Central memory CD8-positive, alpha-beta T cell (primary cell): ENCODE measurements around the gene SRRM5.
"Not testable (repeated sequence)": the region's sequence is repeated elsewhere in the genome, so short reads cannot be mapped to it uniquely, and the experiment has no call there.

Experiments used
- ATAC-seq: fragments of 150-1000 bp; cut with Tn5 transposase; replicated peaks from 2 replicates; pipeline ENCODE4 v1.10.0; 2022; ENCODE audit warnings: mild to moderate bottlenecking, moderate FRiP score, moderate number of reproducible peaks; ENCODE audit not compliant: poor library complexity, severe bottlenecking; ENCODE audit errors: extremely low read depth
- DNase-seq, 2 donors: peaks; one replicate each; pipeline ENCODE4 v3.0.0; 2021; ENCODE audit warnings: low spot score in 2 of 2
- H3K27ac Mint-ChIP-seq: one replicate; pipeline ENCODE4 v1.8.0; 2022; ENCODE audit warnings: low read depth, mild to moderate bottlenecking, moderate library complexity, mixed read lengths
- H3K27me3 Mint-ChIP-seq: one replicate; pipeline ENCODE4 v1.8.0; 2022; ENCODE audit warnings: mixed read lengths
- H3K36me3 Mint-ChIP-seq: one replicate; pipeline ENCODE4 v1.8.0; 2022; ENCODE audit warnings: mild to moderate bottlenecking, moderate library complexity, mixed read lengths; ENCODE audit not compliant: insufficient read depth
- H3K4me1 Mint-ChIP-seq: one replicate; pipeline ENCODE4 v1.8.0; 2022; ENCODE audit warnings: mixed read lengths
- H3K4me3 Mint-ChIP-seq: one replicate; pipeline ENCODE4 v1.8.0; 2022; ENCODE audit warnings: mild to moderate bottlenecking, moderate library complexity, mixed read lengths
- H3K9me3 Mint-ChIP-seq: one replicate; pipeline ENCODE4 v1.8.0; 2022; ENCODE audit warnings: mixed read lengths

Gene SRRM5

DNA sequence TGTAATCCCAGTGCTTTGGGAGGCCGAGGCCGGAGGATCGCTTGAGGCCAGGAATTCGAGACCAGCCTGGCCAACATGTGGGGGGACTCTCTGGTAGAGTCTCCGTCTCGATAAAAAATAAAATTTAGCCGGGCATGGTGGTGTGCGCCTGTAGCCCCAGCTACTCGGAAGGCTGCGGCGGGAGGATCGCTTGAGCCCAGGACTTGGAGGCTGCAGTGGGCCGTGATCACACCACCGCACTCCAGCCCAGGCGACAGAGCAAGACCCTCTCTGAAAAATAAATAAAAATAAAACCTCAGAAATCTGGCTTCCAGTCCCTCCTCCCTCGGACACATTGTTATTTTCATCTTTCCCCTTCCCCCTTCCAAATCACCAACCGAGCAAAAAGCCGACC lies 16.3 kb upstream of the SRRM5 start:
- DNase-seq, result no peak
- peaks cover 34% of the 10 kb centered on the region for H3K36me3 Mint-ChIP-seq
- H3K27me3 Mint-ChIP-seq, result no peaks in the 10 kb centered on the region

GRCh38 chr19:43595999-43596841 lies 15.7 kb upstream of the SRRM5 start, which contains the start of the genes IRGQ and ZNF576:
Gene IRGQ (minus strand): TSS chr19:43596134. CDS start chr19:43595338, 796 bp downstream.
Gene ZNF576 (plus strand): TSS chr19:43596595. CDS start chr19:43597109, 514 bp downstream.
- DNase-seq, result peak; percentile 99
- peak within 1 kb of the TSS; percentile 94 for H3K4me3 Mint-ChIP-seq
- peak; percentile 67 for ATAC-seq
- no peaks in the 10 kb centered on the region for H3K27me3 Mint-ChIP-seq
- peaks cover 54% of the 10 kb centered on the region for H3K4me1 Mint-ChIP-seq
- peaks cover 30% of the 10 kb centered on the region for H3K36me3 Mint-ChIP-seq
- H3K9me3 Mint-ChIP-seq, result no peaks in the 10 kb centered on the region
- H3K27ac Mint-ChIP-seq, result peak within 1 kb of the TSS; percentile 99

More for the DNA sequence above, 16.3 kb upstream of the SRRM5 start:
- peak; percentile 25 for ATAC-seq
- Mint-ChIP-seq H3K4me1 (peaks cover 58% of the 10 kb centered on the region), H3K4me3 (peak overlapping the region; percentile 94), H3K9me3 (no peaks in the 10 kb centered on the region), H3K27ac (peak overlapping the region; percentile 99)

GRCh38 chr19:43596842-43597461 lies 14.9 kb upstream of the SRRM5 start:
- H3K4me1 Mint-ChIP-seq, result peaks cover 59% of the 10 kb centered on the region
- H3K9me3 Mint-ChIP-seq, result no peaks in the 10 kb centered on the region
- peaks cover 35% of the 10 kb centered on the region for H3K36me3 Mint-ChIP-seq
- DNase-seq (no peak), ATAC-seq (no peak)
- peak overlapping the region; percentile 99 for H3K27ac Mint-ChIP-seq
- peak overlapping the region; percentile 94 for H3K4me3 Mint-ChIP-seq
- no peaks in the 10 kb centered on the region for H3K27me3 Mint-ChIP-seq

DNA sequence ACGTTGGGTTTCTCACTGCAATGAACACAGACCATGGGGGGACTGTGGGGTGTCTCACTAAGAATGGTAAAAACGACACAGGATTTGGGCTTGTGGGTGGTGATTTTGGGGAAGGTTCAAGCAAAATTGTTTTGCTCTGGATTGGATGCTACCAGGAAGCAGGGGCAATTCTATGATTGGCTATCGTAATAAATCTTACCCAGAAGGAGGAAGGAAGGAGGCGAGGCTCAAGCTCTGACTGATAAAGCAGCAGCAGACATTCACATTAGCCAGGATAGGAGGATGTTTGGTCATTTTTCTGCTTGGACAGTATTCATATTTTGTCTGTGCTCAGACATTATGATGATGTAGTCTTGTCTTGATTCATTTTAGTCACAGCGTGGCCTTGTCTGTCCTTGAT lies 14.0 kb upstream of the SRRM5 start:
- ATAC-seq (no peak), DNase-seq (no peak)
- peak overlapping the region; percentile 94 for H3K4me3 Mint-ChIP-seq
- H3K27ac Mint-ChIP-seq, result peak overlapping the region; percentile 50
- no peaks in the 10 kb centered on the region for H3K9me3 Mint-ChIP-seq
- H3K27me3 Mint-ChIP-seq, result no peaks in the 10 kb centered on the region
- H3K4me1 Mint-ChIP-seq, result peaks cover 56% of the 10 kb centered on the region
- H3K36me3 Mint-ChIP-seq, result peaks cover 35% of the 10 kb centered on the region

DNA sequence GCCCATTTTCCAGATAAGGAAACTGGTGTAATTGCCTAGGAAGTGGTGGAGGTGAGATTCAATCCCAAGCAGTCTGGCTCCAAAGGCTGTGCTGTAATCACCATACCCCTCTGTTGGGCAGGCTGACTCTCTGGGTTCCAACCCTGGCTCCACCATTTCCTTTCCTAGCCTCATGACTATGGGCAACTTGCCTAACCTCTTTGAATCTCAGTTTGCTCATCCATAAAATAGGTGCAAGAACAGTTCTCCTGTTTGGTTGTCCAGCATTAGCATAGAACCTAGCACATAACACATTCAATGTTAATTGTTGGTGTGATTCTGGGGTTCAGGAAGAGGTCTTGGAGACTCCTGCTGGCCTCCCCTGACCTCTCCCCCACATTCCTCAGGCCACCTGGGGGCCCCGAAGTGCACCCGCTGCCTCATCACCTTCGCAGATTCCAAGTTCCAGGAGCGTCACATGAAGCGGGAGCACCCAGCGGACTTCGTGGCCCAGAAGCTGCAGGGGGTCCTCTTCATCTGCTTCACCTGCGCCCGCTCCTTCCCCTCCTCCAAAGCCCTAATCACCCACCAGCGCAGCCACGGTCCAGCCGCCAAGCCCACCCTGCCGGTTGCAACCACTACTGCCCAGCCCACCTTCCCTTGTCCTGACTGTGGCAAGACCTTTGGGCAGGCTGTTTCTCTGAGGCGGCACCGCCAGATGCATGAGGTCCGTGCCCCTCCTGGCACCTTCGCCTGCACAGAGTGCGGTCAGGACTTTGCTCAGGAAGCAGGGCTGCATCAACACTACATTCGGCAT lies 13.2 kb upstream of the SRRM5 start:
- Mint-ChIP-seq H3K27ac (no peak overlapping the region), H3K36me3 (peaks cover 32% of the 10 kb centered on the region), H3K4me3 (no peak overlapping the region), H3K4me1 (peaks cover 48% of the 10 kb centered on the region), H3K27me3 (no peaks in the 10 kb centered on the region), H3K9me3 (no peaks in the 10 kb centered on the region)
- ATAC-seq (no peak), DNase-seq (no peak)

DNA sequence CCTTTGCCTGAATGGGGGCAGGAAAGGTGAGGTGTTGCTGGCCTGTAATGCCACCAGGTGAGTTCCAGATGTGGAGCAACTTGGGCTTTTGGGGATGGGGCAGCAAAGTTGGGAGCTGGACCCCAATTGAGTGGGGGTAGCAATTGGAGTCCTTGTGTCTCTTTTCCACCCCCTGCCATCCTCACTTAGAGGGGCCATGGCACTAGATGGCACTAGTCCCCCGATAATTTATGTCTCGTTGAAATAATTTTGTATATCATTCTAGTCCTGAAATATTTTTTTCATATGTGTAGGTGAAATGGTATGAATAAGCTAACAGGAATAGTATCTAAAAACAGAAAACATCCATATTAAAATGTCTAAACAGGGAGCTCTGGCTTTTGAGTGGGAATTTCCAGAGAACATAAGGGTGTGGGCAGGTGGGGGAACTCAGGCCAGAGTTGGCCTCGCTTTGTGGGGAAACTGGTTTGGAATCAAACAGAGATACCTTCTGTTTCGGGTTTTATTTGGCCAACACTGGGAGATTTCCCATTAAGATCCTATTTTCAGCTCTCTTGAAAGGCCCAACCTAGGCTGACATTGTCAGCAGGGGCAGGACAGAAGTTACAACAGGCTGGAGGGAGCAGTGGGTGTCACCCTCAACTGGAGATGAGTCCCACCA lies 12.1 kb upstream of the SRRM5 start:
- Mint-ChIP-seq H3K4me1 (peaks cover 44% of the 10 kb centered on the region), H3K27ac (no peak overlapping the region), H3K36me3 (peaks cover 29% of the 10 kb centered on the region), H3K4me3 (no peak overlapping the region), H3K9me3 (no peaks in the 10 kb centered on the region), H3K27me3 (no peaks in the 10 kb centered on the region)
- no peak for DNase-seq
- ATAC-seq, result no peak

DNA sequence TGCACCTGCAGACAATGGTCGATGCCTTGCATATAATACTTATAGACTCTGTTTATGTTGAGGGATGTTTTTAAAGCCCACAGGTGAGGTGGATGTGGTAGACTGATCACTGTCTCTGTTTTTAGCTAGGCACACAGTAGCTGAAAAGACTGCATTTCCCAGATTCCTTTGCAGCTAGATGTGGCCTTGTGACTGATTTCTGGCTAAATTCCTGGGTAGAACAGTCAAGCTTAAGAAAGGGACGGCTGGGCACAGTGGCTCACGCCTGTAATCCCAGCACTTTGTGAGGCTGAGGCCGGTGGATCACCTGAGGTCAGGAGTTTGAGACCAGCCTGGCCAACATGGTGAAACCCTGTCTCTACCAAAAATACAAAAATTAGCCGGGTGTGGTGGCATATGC lies 11.6 kb upstream of the SRRM5 start:
- Mint-ChIP-seq H3K36me3 (peaks cover 27% of the 10 kb centered on the region), H3K4me1 (peaks cover 41% of the 10 kb centered on the region)
- not testable (repeated sequence) for ATAC-seq, H3K9me3 Mint-ChIP-seq, H3K27me3 Mint-ChIP-seq, H3K27ac Mint-ChIP-seq, H3K4me3 Mint-ChIP-seq, DNase-seq

DNA sequence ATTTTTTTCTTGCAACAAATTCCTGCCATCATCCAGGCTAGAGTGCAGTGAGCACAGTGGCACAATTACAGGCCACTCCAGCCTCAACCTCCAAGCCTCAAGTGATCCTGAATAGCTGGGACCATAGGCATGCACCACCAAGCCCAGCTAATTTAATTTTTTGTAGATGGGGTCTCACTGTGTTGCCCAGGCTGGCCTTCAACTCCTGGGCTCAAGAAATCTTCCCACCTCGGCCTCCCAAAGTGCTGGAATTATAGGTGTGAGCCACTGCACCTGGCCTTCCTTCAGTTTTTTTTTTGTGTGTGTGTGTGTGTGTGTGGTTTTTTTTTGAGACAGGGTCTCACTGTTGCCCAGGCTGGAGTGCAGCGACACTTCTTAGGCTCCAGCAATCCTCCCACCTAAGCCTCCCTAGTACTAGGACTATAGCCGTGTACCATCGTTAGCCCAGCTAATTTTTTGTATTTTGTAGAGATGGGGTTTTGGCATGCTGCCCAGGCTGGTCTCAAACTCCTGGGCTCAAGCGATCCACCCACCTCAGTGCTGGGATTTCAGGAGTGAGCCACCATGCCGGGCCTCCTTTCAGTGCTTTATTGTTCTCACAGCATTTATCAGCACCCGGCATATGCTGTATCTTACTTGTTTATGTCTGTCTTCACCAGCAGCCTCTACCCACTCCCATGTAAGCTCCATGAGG lies 5.9 kb upstream of the SRRM5 start:
- H3K27me3 Mint-ChIP-seq, result no peaks in the 10 kb centered on the region
- no peak for ATAC-seq
- no peak for DNase-seq
- no peaks in the 10 kb centered on the region for H3K9me3 Mint-ChIP-seq
- peaks cover 19% of the 10 kb centered on the region for H3K4me1 Mint-ChIP-seq
- peak overlapping the region; percentile 46 for H3K27ac Mint-ChIP-seq
- H3K4me3 Mint-ChIP-seq, result no peak overlapping the region
- H3K36me3 Mint-ChIP-seq, result peaks cover 13% of the 10 kb centered on the region

- ATAC-seq (no peak), DNase-seq (no peak)
- Mint-ChIP-seq H3K27ac (peak overlapping the region; percentile 46), H3K4me3 (no peak overlapping the region), H3K27me3 (no peaks in the 10 kb centered on the region), H3K4me1 (peaks cover 18% of the 10 kb centered on the region), H3K9me3 (no peaks in the 10 kb centered on the region), H3K36me3 (peaks cover 10% of the 10 kb centered on the region)
Measured at GRCh38 chr19:43606569-43607229, 5.2 kb upstream of the SRRM5 start.

GRCh38 chr19:43607238-43608205 lies 4.4 kb upstream of the SRRM5 start:
- Mint-ChIP-seq H3K9me3 (no peaks in the 10 kb centered on the region), H3K36me3 (peaks cover 10% of the 10 kb centered on the region), H3K4me3 (no peak overlapping the region), H3K4me1 (peaks cover 26% of the 10 kb centered on the region), H3K27me3 (no peaks in the 10 kb centered on the region), H3K27ac (no peak overlapping the region)
- no peak for DNase-seq
- no peak for ATAC-seq
